WI38 (cell line): ENCODE results near the gene CR1L.

ENCODE experiments used
- H3K4me3 ChIP-seq: 2 replicates; pipeline ENCODE4 v1.5.1; 2011; ENCODE audit warnings: low read depth, mild to moderate bottlenecking, control low read depth, low read length
- TF ChIP-seq, protein P1 (sequence below): IDR thresholded peaks from 2 replicates; pipeline ENCODE4 v1.5.1; 2012; ENCODE audit warnings: low read depth, mild to moderate bottlenecking, control low read depth, low read length

Gene CR1L

DNA sequence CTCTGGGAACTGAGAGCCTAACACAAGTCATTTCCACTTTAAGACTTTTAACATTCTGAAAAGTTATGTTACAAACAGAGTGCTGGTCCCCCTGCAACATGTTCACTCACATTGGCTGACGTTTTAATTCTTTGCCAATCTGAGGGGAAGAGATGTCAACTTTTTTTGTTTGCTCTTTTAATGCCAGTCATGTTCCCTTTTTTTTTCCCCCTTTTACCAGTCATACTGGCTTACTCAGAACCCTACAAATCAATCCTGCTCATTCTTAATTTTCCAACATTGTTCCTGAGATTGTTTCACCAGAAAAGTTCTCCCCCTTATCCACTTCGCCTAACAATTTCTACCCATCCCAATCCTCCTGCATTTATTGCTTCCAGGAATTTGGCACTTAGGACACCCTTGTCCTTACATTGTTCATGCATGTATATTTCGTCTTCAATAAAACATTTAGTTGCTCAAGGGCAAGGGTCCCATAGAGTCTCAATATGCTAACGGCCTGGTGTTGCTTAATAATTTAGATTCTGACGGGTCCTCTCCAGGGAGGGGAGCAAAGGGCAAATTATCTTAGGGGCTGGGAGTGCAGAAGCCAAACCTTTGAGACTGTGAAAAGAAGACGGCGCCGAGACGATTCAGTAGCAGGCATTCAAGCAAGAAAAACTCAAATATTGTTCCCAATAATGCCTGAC lies 624 bp upstream of the CR1L start:
- TF ChIP-seq, protein P1, sequence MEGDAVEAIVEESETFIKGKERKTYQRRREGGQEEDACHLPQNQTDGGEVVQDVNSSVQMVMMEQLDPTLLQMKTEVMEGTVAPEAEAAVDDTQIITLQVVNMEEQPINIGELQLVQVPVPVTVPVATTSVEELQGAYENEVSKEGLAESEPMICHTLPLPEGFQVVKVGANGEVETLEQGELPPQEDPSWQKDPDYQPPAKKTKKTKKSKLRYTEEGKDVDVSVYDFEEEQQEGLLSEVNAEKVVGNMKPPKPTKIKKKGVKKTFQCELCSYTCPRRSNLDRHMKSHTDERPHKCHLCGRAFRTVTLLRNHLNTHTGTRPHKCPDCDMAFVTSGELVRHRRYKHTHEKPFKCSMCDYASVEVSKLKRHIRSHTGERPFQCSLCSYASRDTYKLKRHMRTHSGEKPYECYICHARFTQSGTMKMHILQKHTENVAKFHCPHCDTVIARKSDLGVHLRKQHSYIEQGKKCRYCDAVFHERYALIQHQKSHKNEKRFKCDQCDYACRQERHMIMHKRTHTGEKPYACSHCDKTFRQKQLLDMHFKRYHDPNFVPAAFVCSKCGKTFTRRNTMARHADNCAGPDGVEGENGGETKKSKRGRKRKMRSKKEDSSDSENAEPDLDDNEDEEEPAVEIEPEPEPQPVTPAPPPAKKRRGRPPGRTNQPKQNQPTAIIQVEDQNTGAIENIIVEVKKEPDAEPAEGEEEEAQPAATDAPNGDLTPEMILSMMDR: no peak
- peak overlapping the region; percentile 65 for H3K4me3 ChIP-seq

DNA sequence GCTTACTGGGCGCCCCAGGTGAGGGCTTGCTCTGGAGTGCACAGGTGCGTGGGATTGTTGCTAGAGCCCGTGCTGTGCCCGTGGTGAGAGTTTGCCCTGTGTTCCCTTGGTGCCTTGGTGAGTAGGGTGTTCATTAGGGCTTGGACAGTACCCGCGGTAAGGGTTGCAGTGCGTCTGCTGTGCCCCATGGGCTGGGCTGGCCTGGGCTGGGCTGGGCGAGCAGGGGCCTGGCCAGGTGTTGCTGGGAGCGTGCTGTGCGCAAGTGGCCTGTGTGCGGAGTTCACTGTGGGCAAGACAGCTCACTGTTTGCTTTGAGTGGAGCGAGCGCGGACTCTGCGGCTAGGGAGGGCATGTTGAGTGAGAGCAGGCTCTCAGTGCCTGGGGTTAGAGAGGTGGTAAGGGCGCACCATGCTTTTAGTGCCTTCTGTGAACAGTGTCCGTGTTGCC lies 725 bp downstream of the CR1L start:
- TF ChIP-seq, protein P1: no peak
- H3K4me3 ChIP-seq: no peak overlapping the region

- no peak overlapping the region for H3K4me3 ChIP-seq
- TF ChIP-seq, protein P1: no peak
These were observed 1.2 kb downstream of the CR1L start for GRCh38 chr1:207646171-207646570.

GRCh38 chr1:207646944-207647579 lies 2.1 kb downstream of the CR1L start:
- TF ChIP-seq, protein P1: no peak
- no peak overlapping the region for H3K4me3 ChIP-seq

GRCh38 chr1:207647671-207648333 lies 2.9 kb downstream of the CR1L start:
- H3K4me3 ChIP-seq: no peak overlapping the region
- TF ChIP-seq, protein P1: no peak

- TF ChIP-seq, protein P1: no peak
- H3K4me3 ChIP-seq: no peak overlapping the region
These were observed 3.6 kb downstream of the CR1L start for GRCh38 chr1:207648334-207649209.
